GM18526 (cell line): ENCODE measurements around the gene P2RX3.

ENCODE experiments used
- POLR2A ChIP-seq: IDR thresholded peaks from 3 replicates; pipeline ENCODE4 v1.6.1; 2011; ENCODE audit not compliant: insufficient read length; ENCODE audit errors: extremely low read depth

Gene P2RX3

GRCh38 chr11:57391539-57391938 is 53.4 kb downstream of the P2RX3 start:
- TF ChIP-seq POLR2A: no peak

- no peak for TF ChIP-seq POLR2A
These were observed 54.1 kb downstream of the P2RX3 start for GRCh38 chr11:57392066-57392762.

DNA sequence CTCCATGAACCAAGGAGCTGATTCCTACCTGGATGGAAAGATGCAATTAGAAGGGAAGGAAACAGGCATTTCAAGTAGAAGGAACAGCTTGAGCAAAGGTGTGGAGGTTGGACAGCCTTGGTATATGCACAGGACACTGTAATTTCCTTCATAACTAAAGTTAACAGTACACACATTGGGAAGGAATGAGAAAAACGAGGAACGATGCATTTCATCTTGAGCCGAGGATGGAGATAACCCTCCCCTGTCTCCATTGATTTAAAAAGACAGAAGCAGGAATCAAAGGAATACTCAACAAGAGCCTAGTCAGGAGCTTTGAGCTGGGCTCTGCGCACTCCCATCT is 54.6 kb downstream of the P2RX3 start:
- TF ChIP-seq POLR2A: no peak

DNA sequence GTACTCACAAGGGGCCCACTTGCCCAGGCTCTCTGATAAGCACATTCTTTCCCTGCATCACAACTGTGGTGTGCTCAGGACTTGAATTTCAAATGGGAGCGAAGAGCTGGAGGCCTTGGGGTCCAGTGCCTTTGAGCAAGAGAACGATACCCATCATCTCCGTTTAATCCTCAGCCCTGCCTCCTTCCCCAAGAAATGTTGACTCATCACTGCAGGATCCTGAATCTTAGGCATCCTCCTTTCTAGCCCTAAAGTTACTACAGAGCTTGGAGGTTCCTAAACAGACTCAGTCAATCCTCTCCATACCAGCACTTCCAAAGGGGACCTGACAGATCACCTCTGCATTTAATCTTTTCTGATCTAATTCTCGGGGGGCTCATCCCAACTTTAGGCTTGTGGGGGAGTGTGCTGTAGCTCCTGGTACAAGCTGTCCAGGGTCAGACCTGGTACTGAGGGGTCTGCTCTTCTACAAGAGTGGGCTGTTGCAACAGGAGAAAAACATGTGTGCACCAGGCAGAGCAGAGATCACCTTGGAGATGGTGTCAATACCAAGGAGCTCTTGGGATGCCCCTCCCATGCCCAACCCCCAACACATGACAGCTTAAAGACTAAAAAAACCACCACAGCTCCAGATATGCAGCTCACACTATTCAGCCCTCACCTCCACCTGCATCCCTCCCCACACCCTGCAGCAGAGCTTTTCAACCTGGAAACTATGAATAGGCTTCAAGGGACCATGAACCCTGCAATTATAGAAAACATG is 56.2 kb downstream of the P2RX3 start:
- no peak for TF ChIP-seq POLR2A

DNA sequence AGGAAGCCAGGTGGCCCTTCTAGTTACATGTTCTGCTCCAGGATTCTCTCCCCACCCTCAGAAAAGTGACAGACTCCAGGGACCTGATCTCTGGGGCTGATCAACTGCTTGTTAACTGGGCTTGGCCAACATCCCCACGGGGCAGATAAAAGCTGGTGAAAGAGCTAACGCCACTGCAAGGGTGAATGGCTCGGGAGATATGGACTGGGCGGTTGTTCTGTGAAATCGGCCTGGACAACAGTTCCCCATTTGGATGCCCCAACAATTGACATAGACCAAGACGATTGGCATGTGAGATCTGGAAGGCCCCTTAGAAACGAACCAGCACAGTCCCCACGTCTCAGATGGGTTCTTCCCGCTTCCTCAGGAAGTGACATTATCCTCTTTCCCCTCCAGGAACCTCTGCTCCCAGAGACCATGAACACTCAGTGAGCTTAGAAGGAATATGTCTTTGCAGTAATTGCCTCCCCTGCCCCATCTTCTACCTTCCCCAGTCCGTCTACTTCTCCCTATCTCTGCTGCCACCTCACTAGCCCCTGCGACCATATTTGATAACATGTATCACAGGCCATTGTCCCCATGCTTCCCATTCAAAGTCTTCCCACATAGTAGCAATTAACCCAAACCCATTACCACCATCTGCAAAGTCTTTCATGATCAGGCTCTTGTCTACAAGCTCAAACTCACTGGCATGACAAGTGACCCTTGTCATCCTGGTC is 57.9 kb downstream of the P2RX3 start:
- TF ChIP-seq POLR2A: no peak

- no peak for TF ChIP-seq POLR2A
These were observed 58.6 kb downstream of the P2RX3 start for GRCh38 chr11:57396744-57397143.

DNA sequence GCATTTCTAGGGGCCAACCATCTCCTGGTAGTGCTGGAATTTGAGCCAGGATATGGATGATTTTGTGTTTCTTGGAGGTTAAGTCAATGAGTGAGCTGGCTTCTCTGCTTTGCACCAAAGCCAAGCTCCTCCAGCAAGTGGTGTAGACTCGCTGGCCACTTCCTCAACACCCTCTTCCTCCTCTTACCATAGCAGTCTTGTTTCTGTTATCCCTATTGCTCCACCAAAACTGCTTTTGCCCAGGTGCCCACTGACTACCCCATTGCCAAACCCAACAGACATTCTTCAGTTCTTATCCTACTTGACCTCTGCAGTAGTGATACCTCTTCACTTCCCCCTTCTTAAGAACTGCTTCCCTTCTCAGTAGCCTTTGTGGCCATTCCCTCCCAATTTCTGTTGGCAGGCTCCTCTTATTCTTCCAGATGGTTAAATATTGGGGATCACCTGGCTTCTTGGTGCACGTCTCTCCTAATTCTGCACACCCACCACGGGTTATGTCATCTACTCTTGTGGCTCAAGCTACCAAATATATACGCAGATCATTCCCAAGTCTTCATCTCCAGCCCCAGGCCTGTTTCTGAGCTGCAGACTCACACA is 59.3 kb downstream of the P2RX3 start:
- TF ChIP-seq POLR2A: no peak

- TF ChIP-seq POLR2A: no peak
These were observed 61.1 kb downstream of the P2RX3 start for GRCh38 chr11:57399221-57399620.

GRCh38 chr11:57399972-57400578 is 61.9 kb downstream of the P2RX3 start:
- TF ChIP-seq POLR2A: no peak

DNA sequence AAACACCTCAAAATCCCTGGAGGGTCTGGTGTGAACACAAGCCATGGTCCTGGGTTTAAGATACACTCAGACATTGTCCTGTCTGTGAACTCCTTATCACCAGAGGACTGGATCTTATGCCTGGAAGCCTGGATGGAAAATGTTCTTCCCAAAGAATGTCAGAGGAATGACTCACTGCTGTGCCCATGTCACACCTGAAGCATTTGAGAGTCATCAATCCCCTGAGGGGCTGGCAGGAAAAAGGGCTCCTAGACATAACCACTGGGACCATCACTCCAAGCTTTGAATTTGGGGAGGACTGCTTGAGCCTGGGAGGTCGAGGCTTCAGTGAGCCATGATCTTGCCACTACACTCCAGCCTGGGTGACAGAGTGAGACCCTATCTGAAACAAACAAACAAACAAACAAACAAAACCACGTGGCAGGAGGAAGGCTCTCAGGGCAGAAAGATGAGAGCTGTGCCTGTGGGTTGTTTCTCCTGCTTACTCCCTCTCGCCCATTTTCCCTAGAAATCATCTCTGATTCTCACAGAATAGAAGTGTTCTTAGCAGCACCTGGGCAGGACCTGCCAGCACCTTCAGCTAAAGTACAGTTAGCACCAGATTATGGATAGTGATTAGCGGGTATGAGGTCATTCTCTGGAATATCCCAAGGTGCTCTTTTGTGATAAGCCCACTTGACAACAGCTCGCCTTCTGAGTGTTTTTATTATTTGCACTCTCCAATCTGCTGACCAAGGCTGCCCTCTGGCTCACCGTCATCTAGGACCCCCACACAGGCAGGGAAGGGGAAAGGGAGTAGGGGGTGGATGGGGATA is 64.2 kb downstream of the P2RX3 start:
- TF ChIP-seq POLR2A: no peak

DNA sequence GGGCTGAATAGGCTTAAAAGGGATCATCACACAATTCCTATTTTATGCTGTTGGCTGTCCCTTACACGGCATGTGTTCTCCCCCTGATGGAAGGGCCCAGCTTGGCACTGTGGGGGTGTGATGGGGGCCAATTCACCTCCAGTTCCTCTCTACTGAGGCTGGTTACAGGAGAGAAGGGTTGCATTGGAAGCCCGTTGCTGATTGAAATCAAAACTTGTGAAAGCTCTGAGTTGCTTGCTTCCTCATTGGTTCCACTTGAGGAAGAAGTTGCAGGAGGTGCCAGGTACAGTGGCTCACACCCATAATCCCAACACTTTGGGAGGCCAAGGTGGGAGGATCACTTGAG is 65.6 kb downstream of the P2RX3 start:
- TF ChIP-seq POLR2A: no peak

GRCh38 chr11:57405271-57405860 is 67.2 kb downstream of the P2RX3 start:
- TF ChIP-seq POLR2A: no peak

DNA sequence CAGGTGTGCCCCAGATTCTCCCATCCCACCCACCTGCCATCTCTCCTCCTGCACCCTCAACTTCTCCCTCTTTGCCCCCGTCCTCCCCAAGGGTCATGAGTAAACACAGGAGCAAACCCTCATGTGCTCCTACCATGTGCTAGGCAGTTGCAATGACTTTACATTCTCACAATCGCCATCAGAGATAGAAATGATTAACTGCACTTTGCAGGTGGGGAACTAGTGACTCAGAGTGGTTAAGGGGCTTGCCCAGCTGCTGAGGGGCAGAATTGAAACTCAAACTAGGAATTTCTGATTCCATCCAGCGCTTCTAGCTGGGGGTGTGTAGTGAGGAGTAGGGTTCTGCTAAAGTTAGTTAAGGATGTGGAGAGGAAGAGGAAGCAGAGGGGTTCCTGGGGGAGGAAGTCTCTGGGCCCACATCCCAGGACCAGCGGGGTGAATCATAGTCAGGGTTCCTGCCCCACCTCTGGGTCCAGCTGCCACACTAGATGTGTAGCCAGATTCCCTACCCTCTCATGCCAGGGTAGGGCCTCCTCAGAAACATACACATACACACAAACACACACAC is 68.3 kb downstream of the P2RX3 start:
- TF ChIP-seq POLR2A: peak; percentile 40
